ENCODE data around the gene CDON. TPM values are rescaled to one million over a fixed set of nuclear protein-coding genes. Genes with fewer than 3 reads are reported as not detected.

The CDON gene
- polyA plus RNA-seq, 3 donors: 26.6 to 32.7 (median 26.8) TPM

DNA sequence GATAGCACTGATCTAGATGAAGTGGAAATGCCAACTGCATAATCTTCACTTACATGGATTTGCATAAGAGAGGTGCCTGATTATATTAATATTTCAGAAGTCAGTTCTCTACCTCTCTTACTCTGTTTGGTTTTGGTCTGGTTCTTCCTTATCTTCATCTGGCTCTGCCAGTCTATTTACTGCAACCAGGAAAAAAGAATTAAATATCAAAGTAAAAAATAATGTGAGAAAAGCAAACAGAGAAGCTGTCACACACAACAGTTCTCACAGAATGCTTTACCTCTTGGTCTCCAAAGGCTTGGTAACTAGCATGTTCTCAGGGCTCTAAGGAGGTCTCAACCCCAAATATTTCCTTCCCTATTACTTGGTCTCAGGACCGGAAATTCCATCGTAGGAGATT lies 110.1 kb downstream of the CDON start:
- no peak for DNase-seq (ENCODE audit: extremely low read depth in 1 of 11, low read depth in 9 of 11, low spot score in 4 of 11)

DNA sequence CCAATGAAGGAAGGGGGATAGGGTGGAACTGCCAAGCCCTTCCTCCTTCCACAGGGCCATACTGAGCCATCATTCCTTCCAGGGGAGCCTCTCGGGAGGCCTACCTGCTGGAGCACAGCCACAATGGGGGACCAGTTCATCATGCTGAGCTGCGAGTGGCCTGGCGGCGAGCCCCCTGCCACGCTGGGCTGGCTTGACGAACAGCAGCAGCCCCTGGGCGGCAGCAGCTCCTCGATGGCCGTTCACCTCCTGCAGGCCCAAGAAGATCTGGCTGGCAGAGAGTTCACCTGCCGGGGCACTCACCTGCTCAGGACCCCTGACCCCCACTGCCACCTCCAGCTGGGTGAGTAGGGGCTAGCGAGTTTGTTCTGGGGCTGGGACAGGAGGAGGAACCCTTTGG lies 110.9 kb downstream of the CDON start:
- no peak for DNase-seq (ENCODE audit: extremely low read depth in 1 of 11, low read depth in 9 of 11, low spot score in 4 of 11)

DNA sequence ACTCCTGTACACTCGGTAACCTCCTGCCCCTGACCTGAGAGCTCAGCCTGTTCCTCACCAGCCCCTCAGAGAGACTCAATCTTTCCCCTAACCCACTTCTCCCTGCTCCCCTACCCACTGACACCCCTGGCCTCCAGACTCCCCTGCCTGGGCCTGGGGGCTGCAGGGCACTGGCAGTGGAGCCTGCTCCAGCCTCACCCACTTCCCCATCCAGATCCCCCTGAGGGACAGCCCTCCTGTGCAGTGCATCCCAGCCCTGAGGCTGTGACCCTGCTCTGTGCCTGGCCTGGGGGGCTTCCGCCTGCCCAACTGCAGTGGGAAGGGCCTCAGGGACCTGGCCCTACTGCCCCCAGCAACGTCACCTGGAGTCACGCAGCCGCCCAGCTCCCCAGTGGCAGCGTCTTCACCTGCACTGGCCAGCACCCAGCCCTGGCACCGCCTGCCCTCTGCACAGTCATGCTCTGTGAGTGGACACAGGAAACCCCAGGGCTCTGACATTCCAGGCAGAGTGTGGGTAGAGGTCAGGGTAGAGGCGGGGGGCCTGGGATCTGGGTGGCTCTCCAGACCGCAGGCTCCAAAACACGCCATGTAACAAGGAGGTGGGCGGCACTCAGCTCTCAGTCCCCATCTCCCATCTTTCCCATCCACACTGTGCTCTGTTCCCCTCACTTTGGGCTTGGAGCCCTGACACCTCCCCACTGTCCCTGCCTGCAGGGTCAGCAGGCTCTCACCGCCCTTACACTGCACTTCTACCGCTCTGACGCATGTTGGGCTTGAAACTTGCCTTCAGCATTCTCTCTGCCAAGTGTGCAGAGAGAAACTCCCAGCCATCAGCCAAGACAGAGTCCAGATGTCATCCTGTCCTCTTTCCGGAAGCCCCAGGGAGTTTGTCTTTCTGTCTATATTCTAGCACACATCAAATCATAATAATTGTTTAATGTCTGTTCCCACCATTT lies 111.7 kb downstream of the CDON start:
- DNase-seq (ENCODE audit: extremely low read depth in 1 of 11, low read depth in 9 of 11, low spot score in 4 of 11): peak in 4 of 11 donors; percentile 24 to 51 (median 40)

DNA sequence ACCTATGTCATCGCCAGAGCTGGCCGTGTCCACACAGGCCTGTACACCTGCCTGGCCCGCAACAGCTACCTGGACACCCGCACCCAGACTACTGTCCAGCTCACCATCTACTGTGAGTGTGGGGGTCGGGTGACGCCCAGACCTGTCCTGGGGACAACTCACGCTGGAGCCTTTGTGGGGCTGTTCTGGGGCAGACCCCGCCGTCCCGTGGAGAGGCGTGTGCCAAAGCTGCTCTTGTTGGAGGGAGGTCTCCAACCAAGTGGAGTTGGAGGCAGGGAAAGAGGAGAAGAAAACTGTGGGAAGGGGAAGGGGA lies 112.5 kb downstream of the CDON start:
- no peak for DNase-seq (ENCODE audit: extremely low read depth in 1 of 11, low read depth in 9 of 11, low spot score in 4 of 11)

DNA sequence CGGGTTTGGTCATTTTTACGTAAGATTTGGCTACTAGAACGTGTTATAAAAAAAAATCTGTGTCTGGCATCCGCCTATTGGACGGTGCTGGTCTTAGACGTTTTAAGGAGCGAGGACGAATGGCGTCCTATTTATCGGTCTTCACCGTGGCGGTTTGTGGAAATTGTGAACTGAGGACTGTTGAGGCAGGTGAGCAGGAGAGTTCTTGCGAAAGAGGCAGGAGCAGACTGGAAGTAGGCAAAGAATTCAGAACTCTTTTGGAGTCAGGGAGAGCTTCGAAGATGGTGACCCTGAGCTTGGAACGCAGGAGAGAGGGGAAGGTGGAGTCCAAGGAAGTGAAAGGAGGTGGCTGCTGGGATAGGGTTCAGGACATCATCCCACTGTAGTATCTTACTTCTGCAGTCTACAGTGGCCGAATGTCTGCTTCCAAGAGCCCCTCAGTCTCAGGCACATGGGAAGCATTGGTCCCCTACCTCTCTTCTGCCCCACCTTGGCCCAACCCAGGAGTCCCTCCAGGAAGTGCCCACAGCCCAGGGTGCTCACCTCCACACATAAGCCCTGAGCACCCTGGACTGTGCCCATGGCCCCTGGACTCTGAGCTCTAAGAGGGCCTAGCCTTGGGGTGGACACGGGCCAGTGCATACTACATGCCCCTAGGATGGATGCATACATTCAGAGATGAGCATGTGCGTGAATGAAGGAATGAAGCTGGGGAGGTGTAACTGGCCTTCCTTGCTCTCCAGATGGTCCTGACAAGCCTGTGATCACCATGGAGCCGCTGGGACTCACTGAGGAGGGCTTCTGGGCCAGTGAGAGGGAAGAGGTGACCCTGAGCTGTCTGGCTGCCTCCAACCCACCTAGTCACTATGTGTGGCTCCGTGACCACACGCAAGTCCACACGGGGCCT lies 113.1 kb downstream of the CDON start:
- DNase-seq (ENCODE audit: extremely low read depth in 1 of 11, low read depth in 9 of 11, low spot score in 4 of 11): no peak

DNA sequence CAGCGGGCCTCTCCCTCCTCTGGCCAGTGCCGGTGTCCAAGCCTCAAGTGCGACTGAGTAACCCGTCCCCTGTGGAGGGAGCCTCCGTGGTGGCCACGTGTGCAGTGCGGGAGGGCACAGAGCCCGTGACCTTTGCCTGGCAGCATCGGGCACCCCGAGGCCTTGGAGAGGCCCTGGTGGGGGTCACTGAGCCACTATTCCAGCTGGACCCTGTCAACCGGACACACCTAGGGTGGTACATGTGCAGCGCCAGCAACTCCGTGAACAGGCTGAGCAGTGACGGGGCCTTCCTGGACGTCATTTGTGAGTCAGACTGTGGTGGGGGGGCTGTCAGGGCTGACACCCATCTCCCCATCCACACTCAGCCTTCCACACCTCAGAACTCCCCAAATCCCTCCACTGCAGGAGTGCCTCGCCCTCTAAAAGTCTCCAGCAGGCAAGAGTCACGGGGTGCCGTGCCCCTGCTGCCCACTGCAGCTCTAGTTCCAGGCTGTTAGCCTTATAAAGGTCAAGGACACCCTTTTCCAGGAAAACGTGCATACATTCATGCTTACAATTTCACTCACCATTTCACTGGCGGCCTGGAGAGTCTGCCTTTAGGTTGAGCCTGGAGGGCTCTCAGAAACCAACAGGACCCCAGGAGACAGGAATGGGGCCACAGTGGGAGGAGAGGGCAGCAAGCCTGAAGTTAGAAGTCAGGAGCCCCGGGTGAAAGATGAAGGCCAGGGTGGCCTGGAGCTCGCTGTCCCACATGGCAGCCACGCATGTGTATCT lies 114.2 kb downstream of the CDON start:
- DNase-seq (ENCODE audit: extremely low read depth in 1 of 11, low read depth in 9 of 11, low spot score in 4 of 11): no peak

DNA sequence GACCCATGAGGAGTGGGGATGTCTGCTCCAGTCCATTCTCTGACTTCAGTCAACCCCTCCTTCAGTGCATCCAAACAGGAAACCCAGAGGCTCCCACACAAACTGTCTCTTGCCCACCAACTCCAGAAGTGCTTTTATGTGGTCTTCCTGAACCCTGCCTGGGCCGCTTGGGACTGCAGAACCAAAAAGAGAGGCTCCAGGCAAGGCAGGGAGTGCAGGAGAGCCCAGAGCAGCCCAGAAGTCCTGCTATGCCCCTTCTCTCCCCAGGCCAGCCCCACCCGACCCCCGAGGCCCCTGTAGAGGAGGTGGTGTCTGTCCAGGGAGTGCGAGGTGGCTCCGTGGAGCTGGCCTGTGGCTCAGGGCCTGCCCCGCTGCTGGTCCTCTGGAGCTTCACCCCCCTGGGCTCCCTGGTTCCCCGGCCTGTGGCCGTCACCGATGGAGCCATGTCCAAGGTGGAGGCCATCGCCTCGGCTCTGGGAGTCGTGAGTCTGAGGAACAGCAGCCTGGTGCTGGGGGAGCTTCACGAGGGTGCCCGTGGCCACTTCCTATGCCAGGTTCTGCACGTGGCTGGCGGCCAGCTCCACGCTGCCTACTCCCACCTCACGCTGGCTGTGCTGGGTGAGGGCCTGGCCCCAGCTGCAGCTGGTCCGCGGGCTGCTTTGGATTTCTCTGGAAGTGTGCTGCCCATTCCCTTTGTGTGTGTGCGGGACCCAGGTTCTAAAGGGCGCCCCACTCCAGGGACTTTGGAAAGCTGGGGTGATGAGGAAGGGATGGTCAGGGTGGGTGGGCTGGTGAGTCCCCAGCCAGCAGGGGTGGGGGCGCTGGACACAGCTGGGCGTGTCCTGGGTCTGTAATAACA lies 115.0 kb downstream of the CDON start:
- no peak for DNase-seq (ENCODE audit: extremely low read depth in 1 of 11, low read depth in 9 of 11, low spot score in 4 of 11)

DNA sequence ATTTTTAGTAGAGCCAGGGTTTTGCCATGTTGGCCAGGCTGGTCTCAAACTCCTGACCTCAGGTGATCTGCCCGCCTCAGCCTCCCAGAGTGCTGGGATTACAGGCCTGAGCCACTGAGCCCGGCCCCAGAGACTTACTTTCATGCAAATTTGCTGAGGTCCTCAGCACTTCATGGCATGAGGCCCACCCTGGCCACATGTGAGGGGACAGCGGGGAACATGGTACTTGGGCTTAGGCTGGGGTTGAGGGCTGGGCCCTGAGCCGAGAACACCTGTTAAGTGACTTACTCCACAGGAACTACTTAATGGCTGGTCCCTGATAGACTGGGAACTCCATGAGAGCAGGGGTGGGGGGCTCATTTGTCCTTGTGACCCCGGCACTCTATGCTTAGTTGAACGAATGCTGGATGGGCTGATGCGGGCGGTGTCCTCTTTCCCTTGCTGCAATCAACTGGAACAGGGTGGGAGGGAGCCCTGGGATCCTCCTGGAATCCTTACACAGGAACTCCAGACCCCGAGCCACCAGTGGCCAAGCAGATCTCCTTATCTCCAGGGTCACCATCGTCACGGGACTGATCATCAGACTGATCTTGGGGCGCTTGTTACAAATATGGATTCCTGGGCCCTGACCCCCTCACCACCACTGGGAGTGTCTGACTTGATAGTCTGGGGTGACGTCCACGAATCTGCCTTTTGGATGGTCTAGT lies 115.8 kb downstream of the CDON start:
- no peak for DNase-seq (ENCODE audit: extremely low read depth in 1 of 11, low read depth in 9 of 11, low spot score in 4 of 11)

DNA sequence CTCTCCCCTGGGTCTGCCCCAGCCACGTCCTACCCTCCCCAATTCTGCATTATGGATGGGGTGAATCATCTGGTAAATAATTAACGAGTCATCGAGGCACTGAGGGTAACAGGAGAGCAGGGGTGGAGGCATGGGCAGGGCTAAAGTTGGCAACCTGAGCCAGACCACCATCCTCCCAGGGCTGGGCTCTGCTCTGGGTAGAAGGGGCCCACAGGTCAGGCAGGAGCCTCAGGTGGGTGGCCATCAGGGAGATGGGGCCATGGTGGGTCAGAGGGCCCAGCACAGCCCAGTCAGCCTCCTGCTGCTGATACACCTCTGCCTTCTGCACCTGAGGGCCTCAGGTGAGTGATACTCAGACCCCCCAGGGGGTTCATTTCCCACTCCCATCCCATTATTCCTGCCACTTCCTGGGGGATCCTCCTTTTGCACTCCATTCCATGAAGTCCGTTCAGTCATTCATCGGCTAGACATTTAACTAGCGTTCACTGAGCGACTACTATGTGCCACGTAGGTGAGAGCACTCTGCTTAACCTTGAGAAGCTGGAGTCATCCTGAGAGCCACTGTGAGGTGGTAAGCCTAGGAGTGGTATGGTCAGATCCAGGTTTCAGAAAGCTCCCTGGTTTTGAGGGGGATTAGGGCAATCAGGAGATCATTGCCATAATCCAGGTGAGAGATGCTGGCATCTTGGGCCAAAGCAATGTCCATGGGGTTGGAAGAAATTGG lies 116.7 kb downstream of the CDON start, which contains the start of gene VSIG10L2:
VSIG10L2 (plus strand) TSS at position 248 of the 724 bp plus-strand sequence; CDS start at position 260, 12 bp downstream.
- DNase-seq (ENCODE audit: extremely low read depth in 1 of 11, low read depth in 9 of 11, low spot score in 4 of 11): no peak

DNA sequence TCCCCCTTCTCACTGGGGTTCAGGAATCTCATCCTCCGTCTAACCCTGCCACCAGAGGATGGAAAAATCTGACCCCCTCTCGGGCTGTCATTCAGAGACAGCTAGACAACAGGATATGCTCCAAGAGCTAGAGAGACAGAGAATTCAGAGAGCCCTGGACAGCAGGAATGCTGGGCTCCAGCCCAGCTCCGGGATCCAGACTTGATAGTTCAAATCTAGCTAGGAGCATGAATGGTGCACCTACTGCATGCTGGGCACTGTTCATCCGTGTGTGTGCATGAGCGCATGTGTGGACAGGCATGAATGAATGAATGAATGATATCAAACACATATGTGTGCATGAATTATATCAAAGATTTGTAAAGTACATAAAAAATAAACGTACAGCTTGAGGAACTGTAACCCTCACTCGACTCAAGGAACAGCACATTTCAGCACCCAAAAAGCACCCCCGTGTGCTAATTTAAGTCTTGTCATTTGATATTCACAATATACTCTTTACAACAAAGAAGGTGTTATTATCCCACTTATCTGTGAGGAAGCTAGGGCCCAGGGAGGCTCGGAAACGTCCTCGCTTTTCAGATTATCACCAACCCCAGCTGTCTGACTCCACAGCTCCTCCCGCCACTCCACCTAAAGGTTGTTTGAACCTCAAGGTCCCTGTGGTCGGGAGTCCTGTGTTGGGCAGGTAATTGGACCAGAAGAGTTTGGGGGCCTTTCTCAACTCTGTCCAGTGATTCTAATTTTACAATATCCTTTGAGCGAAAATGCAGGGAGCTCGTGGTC lies 117.5 kb downstream of the CDON start:
- DNase-seq (ENCODE audit: extremely low read depth in 1 of 11, low read depth in 9 of 11, low spot score in 4 of 11): no peak

DNA sequence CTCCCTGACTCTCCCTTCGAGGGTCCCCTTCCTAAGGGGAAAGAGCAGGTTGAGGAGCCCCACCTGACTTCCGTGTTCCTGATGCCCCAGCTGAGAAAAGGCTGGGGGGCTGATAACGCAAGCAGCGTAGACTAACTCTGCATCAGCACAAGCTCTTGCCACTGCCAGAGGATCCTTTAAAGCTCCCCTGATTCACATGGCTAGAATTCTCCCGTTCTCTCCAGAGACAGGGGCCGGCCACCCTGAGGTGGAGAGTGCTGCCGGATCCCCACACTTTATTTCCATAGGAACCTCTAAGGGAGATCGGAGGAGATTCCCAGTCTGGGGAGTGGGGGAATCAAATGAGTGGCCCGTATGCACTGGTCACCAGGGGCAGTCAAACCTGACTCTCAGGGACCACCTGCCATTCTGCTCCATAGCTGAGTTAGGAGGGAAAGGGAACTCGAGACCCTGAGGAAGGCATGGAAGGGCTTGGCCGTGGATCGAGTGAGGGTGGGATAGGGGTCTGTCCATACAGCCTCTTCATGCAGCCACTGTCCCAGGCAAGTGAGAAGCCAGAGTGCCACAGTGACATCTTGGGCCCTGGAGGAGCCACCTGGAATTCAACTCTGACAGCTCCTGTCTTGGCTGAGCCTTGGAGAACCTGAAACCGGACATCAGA lies 118.2 kb downstream of the CDON start:
- DNase-seq (ENCODE audit: extremely low read depth in 1 of 11, low read depth in 9 of 11, low spot score in 4 of 11): no peak

DNA sequence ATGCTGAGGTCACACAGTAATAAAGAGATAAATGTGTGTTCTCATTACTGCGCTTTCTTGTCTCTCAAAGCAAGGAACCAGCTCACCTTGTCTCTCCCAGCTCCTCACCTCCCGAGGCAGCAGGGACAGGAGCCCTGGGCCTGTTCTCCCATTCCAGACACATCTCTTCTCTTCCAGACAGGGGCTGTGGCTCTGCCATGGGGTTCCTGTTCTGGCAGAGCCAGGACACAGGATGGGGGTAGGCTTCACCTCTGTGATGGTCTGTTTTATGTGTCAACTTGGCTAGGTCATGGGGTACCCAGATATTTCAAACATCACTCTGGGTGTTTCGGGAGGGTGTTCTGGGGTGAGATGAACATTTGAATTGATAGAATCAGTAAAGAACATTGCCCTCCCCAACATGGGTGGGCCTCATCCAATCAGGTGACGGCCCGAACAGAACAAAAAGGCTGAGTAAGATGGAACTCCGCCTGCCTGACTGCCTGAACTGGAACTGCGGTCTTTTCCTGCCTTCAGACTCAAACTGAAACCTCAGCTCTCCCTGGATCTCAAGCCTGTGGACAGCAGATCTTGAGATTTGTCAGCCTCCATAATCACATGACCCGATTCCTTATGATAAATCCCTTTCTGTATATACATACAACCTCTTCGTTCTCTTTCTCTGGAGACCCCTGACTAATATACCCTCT lies 118.9 kb downstream of the CDON start:
- DNase-seq (ENCODE audit: extremely low read depth in 1 of 11, low read depth in 9 of 11, low spot score in 4 of 11): no peak

DNA sequence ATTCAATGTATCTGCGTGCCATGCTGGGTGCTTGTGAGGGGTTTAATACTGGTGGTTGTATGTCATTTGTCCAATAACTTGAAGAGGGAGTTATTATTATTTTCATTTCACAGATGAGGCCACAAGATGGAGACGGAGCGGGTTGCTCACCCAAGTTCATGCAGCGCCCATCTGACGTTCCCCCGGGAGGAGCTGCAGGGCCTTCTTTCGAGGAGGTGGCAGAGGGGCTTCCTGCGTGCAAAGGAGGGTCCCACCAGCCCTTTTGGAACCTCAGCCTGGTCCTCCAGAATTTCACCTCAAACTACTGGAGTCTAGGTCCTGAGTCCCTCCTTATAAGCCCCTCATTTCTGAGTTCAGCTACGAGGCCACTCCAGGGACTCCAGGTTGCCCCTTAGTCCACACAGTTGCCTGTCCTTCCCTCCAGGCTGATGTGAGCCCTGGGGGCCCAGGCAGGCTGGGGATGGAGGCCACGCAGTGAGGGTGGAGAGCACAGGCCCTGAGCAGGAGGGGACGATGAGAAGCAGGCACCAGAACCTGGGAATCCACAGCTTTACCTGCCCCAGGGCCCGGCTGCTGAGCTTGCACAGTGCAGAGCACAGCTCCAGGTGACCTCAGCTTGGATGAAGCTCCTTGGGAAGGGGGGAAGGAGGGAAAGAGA lies 119.8 kb downstream of the CDON start:
- DNase-seq (ENCODE audit: extremely low read depth in 1 of 11, low read depth in 9 of 11, low spot score in 4 of 11): no peak

DNA sequence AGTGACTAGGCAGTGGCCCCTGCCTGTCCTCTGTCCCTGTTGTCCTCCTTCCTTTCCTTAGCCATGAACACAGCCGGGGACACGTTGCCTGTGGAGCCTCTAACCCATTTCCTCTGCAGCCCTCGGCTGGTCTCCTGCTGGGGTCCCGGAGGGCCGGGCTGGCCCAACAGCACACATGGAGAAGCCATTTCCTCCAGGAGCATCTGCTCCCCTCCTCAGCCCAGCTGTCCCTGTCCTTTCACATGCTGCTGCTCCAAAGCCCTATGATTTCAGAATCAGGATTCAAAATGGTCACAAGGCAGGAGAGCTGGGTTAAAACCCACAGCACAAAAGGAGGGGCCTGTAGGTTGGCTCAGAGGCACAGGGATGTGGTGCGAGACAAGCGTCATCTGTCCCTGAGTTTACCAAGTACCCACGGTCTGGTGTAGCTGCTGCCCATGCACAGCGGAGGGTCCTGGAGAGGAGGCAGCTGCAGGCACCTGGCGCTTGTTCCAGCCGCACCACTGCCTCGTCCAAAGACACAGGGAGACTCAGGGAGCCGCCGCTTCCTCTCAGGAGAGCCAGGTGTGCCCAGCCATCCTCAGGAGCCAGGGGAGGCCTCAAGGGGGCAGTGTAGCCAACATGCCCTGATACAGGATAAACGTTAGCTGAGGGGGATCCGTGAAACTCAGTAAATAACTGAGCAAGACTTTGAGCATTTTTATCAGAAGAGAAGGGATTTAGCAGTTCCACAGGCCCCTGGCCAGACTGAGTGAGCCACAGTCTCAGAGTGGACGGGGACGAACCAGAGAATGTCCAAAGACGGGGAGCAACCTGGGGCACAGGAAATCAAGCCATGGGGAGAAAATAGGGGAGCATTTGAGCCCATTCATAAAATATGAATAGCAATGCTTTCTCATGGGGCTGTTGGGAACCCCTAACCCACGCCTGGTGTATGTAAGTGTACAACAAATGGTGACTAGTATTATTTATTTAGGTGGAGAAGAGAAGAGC lies 120.8 kb downstream of the CDON start:
- DNase-seq (ENCODE audit: extremely low read depth in 1 of 11, low read depth in 9 of 11, low spot score in 4 of 11): peak in 9 of 11 donors; percentile 20 to 49 (median 33)

All from renal cortex interstitium (tissue), 11 donors.